Measurements from ENCODE around the gene PSEN1. TPM values are rescaled to one million over a fixed set of nuclear protein-coding genes. Genes with fewer than 3 reads are reported as not detected.
A peak's percentile ranks its signal among the peaks of the same experiment; 100 is the strongest.

Gene PSEN1
- polyA plus RNA-seq, 1 of the 3 experiments (the other 2 are of a cell fraction): 9.0 TPM

DNA sequence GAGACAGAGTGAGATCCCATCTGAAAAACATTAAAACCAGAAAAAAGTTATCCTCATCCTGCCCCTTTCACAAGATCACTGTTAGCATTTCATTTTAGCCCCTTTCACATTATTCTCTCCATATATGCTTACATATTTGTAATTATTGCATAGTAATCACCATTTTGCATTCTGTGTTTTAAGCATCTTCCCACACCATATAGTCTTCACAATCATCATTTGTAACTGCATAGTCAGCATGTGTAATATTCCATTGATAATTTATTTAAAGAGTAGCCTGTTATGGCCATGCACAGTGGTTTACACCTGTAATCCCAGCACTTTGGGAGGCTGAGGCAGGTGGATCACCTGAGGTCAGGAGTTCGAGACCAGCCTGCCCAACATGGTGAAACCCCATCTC is 112.8 kb downstream of the PSEN1 start:
- 63% methylated on average over 1 of the region's 1 CpG for WGBS (ENCODE audit: low lambda C conversion rate)
- no peaks in the 10 kb centered on the region for H3K9me3 ChIP-seq
- no peak overlapping the region for H3K4me2 ChIP-seq
- ChIA-PET POLR2A (no interaction called here), CTCF (no interaction called here)
- H3F3A ChIP-seq (replicated peaks; ENCODE audit: insufficient read depth): no peaks in the 10 kb centered on the region
- DNase-seq: no peak
- H4K20me1 ChIP-seq (ENCODE audit: insufficient read depth): no peaks in the 10 kb centered on the region
- no peak overlapping the region for H2AFZ ChIP-seq (ENCODE audit: low read depth)
- no peaks in the 10 kb centered on the region for H3K4me1 ChIP-seq (ENCODE audit: control insufficient read depth in 1 of 2, insufficient read depth in 2 of 2, low read depth in 1 of 2, low read length in 1 of 2)
- no peaks in the 10 kb centered on the region for H3K27me3 ChIP-seq (ENCODE audit: insufficient read depth)
- H3K4me3 ChIP-seq (ENCODE audit: low read depth in 2 of 2, low read length in 1 of 2): no peak overlapping the region
- no peak overlapping the region for H3K9ac ChIP-seq
- TF ChIP-seq, protein P1, sequence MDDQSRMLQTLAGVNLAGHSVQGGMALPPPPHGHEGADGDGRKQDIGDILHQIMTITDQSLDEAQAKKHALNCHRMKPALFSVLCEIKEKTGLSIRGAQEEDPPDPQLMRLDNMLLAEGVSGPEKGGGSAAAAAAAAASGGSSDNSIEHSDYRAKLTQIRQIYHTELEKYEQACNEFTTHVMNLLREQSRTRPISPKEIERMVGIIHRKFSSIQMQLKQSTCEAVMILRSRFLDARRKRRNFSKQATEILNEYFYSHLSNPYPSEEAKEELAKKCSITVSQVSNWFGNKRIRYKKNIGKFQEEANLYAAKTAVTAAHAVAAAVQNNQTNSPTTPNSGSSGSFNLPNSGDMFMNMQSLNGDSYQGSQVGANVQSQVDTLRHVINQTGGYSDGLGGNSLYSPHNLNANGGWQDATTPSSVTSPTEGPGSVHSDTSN (IDR thresholded peaks at IDR 0.05): no peak
- no peak for TF ChIP-seq RXRA (IDR thresholded peaks at IDR 0.05; ENCODE audit: borderline replicate concordance, low read depth)
- TF ChIP-seq POLR2AphosphoS5 (IDR thresholded peaks at IDR 0.05; ENCODE audit: low read depth, low read length): no peak
- TF ChIP-seq FOXJ3 (CRISPR knock-in tag; IDR thresholded peaks at IDR 0.05): no peak
- TF ChIP-seq, protein P2, sequence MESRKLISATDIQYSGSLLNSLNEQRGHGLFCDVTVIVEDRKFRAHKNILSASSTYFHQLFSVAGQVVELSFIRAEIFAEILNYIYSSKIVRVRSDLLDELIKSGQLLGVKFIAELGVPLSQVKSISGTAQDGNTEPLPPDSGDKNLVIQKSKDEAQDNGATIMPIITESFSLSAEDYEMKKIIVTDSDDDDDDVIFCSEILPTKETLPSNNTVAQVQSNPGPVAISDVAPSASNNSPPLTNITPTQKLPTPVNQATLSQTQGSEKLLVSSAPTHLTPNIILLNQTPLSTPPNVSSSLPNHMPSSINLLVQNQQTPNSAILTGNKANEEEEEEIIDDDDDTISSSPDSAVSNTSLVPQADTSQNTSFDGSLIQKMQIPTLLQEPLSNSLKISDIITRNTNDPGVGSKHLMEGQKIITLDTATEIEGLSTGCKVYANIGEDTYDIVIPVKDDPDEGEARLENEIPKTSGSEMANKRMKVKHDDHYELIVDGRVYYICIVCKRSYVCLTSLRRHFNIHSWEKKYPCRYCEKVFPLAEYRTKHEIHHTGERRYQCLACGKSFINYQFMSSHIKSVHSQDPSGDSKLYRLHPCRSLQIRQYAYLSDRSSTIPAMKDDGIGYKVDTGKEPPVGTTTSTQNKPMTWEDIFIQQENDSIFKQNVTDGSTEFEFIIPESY (IDR thresholded peaks at IDR 0.05; ENCODE audit: borderline replicate concordance, low read depth): no peak
- TF ChIP-seq TCF12 (IDR thresholded peaks at IDR 0.05): no peak
- no peak for TF ChIP-seq ELF1 (IDR thresholded peaks at IDR 0.05)
- no peak for TF ChIP-seq TAF1 (IDR thresholded peaks at IDR 0.05; ENCODE audit: borderline replicate concordance, low read depth, low read length)
- no peak for TF ChIP-seq NFIC (IDR thresholded peaks at IDR 0.05; ENCODE audit: borderline replicate concordance)
- TF ChIP-seq EZH2phosphoT487 (IDR thresholded peaks at IDR 0.05; ENCODE audit: borderline replicate concordance, low read depth): no peak
- TF ChIP-seq YY1 (IDR thresholded peaks at IDR 0.05; ENCODE audit: low read depth): no peak
- no peaks in the 10 kb centered on the region for H3K9me2 ChIP-seq
- H3K36me3 ChIP-seq (replicated peaks in 1 of 2; ENCODE audit: control insufficient read depth in 1 of 2, insufficient read depth in 2 of 2, low read length in 1 of 2): no peaks in the 10 kb centered on the region
- H3K27ac ChIP-seq (ENCODE audit: low read depth in 2 of 2, low read length in 1 of 2): no peak overlapping the region
- H3K79me2 ChIP-seq (ENCODE audit: insufficient read depth): no peaks in the 10 kb centered on the region

DNA sequence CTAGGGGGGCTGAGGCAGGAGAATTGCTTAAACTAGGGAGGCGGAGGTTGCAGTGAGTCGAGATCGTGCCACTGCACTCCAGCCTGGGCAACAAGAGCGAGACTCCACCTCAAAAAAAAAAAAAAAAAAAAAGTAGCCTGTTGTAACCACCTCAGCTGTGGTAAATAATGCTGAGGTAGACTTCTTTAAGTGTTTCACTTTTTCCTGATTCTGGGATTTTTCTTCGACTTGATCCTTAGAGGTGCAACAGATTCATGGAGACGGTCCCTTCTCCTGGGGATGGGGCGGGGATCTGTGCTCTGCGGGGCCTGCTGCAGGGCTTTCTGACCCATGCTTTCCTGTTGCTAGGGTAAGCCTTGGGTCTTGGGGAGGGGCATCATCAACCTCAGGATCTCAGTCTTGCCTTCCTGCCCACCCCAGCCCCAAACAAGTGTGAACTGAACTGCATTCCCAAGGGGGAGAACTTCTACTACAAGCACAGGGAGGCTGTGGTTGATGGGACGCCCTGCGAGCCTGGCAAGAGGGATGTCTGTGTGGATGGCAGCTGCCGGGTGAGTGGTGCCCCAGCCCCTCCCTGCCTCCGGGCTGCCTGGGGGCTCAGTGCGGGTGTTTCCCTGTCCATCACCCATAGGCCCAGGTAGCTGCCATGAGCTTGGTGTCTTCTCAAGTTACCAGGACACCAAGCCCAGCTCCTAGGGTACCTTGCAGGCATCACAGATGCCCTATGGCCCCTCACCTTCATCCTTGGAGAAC is 113.4 kb downstream of the PSEN1 start:
- POLR2A ChIA-PET: no interaction called here
- no peaks in the 10 kb centered on the region for H4K20me1 ChIP-seq (ENCODE audit: insufficient read depth)
- TF ChIP-seq, protein P3, sequence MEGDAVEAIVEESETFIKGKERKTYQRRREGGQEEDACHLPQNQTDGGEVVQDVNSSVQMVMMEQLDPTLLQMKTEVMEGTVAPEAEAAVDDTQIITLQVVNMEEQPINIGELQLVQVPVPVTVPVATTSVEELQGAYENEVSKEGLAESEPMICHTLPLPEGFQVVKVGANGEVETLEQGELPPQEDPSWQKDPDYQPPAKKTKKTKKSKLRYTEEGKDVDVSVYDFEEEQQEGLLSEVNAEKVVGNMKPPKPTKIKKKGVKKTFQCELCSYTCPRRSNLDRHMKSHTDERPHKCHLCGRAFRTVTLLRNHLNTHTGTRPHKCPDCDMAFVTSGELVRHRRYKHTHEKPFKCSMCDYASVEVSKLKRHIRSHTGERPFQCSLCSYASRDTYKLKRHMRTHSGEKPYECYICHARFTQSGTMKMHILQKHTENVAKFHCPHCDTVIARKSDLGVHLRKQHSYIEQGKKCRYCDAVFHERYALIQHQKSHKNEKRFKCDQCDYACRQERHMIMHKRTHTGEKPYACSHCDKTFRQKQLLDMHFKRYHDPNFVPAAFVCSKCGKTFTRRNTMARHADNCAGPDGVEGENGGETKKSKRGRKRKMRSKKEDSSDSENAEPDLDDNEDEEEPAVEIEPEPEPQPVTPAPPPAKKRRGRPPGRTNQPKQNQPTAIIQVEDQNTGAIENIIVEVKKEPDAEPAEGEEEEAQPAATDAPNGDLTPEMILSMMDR (IDR thresholded peaks at IDR 0.05): no peak
- TF ChIP-seq SMC3 (IDR thresholded peaks at IDR 0.05; ENCODE audit: low read depth, low read length) (no peak), ELF1 (IDR thresholded peaks at IDR 0.05) (no peak)
- TF ChIP-seq, protein P4, sequence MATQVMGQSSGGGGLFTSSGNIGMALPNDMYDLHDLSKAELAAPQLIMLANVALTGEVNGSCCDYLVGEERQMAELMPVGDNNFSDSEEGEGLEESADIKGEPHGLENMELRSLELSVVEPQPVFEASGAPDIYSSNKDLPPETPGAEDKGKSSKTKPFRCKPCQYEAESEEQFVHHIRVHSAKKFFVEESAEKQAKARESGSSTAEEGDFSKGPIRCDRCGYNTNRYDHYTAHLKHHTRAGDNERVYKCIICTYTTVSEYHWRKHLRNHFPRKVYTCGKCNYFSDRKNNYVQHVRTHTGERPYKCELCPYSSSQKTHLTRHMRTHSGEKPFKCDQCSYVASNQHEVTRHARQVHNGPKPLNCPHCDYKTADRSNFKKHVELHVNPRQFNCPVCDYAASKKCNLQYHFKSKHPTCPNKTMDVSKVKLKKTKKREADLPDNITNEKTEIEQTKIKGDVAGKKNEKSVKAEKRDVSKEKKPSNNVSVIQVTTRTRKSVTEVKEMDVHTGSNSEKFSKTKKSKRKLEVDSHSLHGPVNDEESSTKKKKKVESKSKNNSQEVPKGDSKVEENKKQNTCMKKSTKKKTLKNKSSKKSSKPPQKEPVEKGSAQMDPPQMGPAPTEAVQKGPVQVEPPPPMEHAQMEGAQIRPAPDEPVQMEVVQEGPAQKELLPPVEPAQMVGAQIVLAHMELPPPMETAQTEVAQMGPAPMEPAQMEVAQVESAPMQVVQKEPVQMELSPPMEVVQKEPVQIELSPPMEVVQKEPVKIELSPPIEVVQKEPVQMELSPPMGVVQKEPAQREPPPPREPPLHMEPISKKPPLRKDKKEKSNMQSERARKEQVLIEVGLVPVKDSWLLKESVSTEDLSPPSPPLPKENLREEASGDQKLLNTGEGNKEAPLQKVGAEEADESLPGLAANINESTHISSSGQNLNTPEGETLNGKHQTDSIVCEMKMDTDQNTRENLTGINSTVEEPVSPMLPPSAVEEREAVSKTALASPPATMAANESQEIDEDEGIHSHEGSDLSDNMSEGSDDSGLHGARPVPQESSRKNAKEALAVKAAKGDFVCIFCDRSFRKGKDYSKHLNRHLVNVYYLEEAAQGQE (IDR thresholded peaks at IDR 0.05; ENCODE audit: low read depth, low read length): no peak
- TF ChIP-seq, protein P5, sequence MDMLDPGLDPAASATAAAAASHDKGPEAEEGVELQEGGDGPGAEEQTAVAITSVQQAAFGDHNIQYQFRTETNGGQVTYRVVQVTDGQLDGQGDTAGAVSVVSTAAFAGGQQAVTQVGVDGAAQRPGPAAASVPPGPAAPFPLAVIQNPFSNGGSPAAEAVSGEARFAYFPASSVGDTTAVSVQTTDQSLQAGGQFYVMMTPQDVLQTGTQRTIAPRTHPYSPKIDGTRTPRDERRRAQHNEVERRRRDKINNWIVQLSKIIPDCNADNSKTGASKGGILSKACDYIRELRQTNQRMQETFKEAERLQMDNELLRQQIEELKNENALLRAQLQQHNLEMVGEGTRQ (IDR thresholded peaks at IDR 0.05; ENCODE audit: borderline replicate concordance, low read depth, low read length): no peak
- H3K9me3 ChIP-seq: no peaks in the 10 kb centered on the region
- H2AFZ ChIP-seq (ENCODE audit: low read depth): no peak overlapping the region
- CTCF ChIA-PET: no interaction called here
- no peak overlapping the region for H3K27ac ChIP-seq (ENCODE audit: low read depth in 2 of 2, low read length in 1 of 2)
- H3K36me3 ChIP-seq (replicated peaks in 1 of 2; ENCODE audit: control insufficient read depth in 1 of 2, insufficient read depth in 2 of 2, low read length in 1 of 2): no peaks in the 10 kb centered on the region
- H3K4me2 ChIP-seq: no peak overlapping the region
- H3K27me3 ChIP-seq (ENCODE audit: insufficient read depth): no peaks in the 10 kb centered on the region
- H3K79me2 ChIP-seq (ENCODE audit: insufficient read depth): no peaks in the 10 kb centered on the region
- WGBS (ENCODE audit: low lambda C conversion rate): 85% methylated on average over 13 of the region's 13 CpGs
- H3F3A ChIP-seq (replicated peaks; ENCODE audit: insufficient read depth): no peaks in the 10 kb centered on the region
- H3K9ac ChIP-seq: no peak overlapping the region
- peak; percentile 27 for DNase-seq
- no peaks in the 10 kb centered on the region for H3K4me1 ChIP-seq (ENCODE audit: control insufficient read depth in 1 of 2, insufficient read depth in 2 of 2, low read depth in 1 of 2, low read length in 1 of 2)
- H3K4me3 ChIP-seq (ENCODE audit: low read depth in 2 of 2, low read length in 1 of 2): no peak overlapping the region
- H3K9me2 ChIP-seq: no peaks in the 10 kb centered on the region
